Peyer's patch (tissue), 4 donors: ENCODE measurements around the gene F13A1.

Source experiments
- POLR2A ChIP-seq, 2 donors: fragments of 450-650 bp; IDR thresholded peaks; one replicate each; pipeline ENCODE4 v1.5.1; 2017; ENCODE audit warnings: antibody characterized with exemption in 2 of 2, mild to moderate bottlenecking in 2 of 2, moderate library complexity in 2 of 2
- TF ChIP-seq, protein P1 (sequence below), 6 experiments: fragments of 450-650 bp in 4 of 6; fragments of 200-600 bp in 2 of 6; sonication (generic) in 1 of 6; IDR thresholded peaks; one replicate each; pipeline ENCODE4 v1.5.1; 2017 to 2019; ENCODE audit warnings: antibody characterized with exemption in 6 of 6, mild to moderate bottlenecking in 3 of 6, moderate library complexity in 1 of 6

DNA sequence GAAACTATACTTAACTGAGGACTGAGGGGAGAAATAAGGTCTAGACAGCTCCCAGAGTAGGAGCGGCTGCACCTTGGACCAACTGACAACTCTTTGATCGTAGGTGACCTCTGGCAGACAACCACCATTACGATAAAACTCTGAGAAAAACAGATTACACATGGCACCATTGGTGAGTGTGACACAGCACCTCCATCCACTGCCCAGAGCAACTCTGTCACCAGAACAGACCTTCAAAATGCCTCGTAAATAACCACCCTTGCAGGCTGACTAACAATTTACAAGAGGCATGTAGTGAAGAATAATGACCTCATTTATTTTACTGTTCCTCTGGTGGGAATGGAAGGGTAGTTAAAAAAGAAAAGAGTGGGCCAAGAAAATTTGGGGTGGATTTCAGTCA lies 64.2 kb downstream of the F13A1 start:
- TF ChIP-seq, protein P1, sequence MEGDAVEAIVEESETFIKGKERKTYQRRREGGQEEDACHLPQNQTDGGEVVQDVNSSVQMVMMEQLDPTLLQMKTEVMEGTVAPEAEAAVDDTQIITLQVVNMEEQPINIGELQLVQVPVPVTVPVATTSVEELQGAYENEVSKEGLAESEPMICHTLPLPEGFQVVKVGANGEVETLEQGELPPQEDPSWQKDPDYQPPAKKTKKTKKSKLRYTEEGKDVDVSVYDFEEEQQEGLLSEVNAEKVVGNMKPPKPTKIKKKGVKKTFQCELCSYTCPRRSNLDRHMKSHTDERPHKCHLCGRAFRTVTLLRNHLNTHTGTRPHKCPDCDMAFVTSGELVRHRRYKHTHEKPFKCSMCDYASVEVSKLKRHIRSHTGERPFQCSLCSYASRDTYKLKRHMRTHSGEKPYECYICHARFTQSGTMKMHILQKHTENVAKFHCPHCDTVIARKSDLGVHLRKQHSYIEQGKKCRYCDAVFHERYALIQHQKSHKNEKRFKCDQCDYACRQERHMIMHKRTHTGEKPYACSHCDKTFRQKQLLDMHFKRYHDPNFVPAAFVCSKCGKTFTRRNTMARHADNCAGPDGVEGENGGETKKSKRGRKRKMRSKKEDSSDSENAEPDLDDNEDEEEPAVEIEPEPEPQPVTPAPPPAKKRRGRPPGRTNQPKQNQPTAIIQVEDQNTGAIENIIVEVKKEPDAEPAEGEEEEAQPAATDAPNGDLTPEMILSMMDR (IDR thresholded peaks at IDR 0.05), result no peak
- TF ChIP-seq POLR2A (IDR thresholded peaks at IDR 0.05), result no peak
